AG09309 (cell line): Measurements from ENCODE around the gene CDKL4.

Experiments
- DNase-seq: peaks from one replicate; pipeline ENCODE4 v3.0.0-alpha.2; 2010; ENCODE audit warnings: low read depth
- H3K4me3 ChIP-seq: 2 replicates; pipeline ENCODE4 v1.5.1; 2011; ENCODE audit warnings: mild to moderate bottlenecking, low read depth, low read length, moderate library complexity; ENCODE audit not compliant: control insufficient read depth
- TF ChIP-seq, protein P1 (sequence below): IDR thresholded peaks from 2 replicates; pipeline ENCODE4 v1.5.1; 2011; ENCODE audit warnings: mild to moderate bottlenecking, low read depth, low read length, inconsistent platforms; ENCODE audit not compliant: insufficient read depth, control insufficient read depth; ENCODE audit errors: missing control alignments

CDKL4 gene

DNA sequence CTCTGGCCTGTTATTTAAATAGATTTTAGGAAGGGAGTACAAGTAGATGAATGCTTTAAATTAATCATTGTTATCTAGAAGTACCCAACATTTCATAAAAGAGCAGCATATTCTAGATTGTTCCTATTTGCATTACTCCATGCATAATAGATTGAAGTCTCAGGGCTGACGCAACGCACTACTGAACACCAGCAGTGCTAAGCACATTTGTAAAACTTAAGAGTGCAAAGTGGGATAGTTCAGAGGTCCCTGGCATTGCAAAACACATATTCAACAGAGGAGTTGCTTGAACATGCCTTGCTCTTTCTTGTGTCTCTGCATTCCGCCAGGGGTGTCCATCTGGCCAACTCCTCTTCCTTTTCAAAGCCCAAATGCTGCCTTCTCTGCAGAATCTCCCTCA lies 22.3 kb downstream of the CDKL4 start:
- no peak for DNase-seq

DNA sequence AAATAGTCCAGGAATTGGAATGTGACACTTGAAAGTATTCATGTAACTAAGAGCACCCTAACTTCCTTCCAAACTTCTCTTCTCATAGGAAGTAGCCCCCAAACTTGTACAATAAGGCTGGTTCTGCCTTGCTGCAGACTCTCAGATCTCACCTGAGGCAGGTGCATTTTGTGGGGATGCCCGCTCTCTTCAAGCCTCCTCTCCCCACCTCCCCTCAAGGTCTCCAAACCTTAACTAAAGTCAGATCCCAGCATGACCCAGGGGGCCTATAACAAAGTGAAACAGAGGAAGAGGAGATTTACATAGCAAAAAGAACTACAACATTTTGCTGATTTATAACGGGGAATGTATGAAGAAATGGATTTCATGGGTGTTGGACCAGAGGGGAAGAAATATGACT lies 23.6 kb downstream of the CDKL4 start:
- TF ChIP-seq, protein P1, sequence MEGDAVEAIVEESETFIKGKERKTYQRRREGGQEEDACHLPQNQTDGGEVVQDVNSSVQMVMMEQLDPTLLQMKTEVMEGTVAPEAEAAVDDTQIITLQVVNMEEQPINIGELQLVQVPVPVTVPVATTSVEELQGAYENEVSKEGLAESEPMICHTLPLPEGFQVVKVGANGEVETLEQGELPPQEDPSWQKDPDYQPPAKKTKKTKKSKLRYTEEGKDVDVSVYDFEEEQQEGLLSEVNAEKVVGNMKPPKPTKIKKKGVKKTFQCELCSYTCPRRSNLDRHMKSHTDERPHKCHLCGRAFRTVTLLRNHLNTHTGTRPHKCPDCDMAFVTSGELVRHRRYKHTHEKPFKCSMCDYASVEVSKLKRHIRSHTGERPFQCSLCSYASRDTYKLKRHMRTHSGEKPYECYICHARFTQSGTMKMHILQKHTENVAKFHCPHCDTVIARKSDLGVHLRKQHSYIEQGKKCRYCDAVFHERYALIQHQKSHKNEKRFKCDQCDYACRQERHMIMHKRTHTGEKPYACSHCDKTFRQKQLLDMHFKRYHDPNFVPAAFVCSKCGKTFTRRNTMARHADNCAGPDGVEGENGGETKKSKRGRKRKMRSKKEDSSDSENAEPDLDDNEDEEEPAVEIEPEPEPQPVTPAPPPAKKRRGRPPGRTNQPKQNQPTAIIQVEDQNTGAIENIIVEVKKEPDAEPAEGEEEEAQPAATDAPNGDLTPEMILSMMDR: no peak
- no peak for DNase-seq
- no peak overlapping the region for H3K4me3 ChIP-seq

More for the DNA sequence above, 22.3 kb downstream of the CDKL4 start:
- H3K4me3 ChIP-seq: no peak overlapping the region
- TF ChIP-seq, protein P1: no peak

DNA sequence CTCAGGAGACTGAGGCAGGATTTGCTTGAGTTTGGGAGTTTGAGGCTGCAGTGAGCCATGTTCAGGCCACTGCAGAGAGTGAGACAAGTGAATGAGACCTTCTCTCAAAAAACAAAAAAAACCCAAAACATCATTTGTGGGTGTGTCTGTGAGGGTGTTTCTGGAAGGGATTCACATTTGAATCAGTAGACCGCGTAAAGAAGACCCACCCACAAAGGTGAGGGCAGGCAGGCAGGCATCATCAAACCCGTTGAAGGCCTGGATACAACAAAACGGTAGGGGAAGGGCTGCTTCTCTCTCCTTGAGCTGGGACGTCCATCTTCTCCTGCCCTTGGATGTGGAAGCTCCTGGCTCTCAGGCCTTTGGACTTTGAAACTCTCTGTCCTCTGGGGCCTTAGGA lies 25.4 kb downstream of the CDKL4 start:
- TF ChIP-seq, protein P1: no peak
- no peak for DNase-seq
- no peak overlapping the region for H3K4me3 ChIP-seq

DNA sequence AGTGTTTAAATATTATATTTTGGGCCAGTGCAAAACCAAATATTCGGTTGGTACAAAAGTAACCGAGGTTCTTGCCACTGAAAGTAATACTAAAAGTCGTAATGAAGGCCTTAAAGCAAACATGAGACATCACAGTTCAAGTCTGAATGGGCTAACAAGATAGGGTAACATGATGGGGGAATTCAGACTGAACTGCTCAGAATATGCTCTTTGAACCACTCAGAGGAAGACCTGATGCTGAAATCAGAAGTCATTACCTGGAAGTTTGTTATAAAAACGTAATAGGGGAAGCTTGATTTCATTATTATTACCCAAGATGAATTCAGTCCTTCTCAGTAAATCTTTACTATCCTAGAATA lies 26.6 kb downstream of the CDKL4 start:
- H3K4me3 ChIP-seq: no peak overlapping the region
- TF ChIP-seq, protein P1: no peak
- DNase-seq: no peak

DNA sequence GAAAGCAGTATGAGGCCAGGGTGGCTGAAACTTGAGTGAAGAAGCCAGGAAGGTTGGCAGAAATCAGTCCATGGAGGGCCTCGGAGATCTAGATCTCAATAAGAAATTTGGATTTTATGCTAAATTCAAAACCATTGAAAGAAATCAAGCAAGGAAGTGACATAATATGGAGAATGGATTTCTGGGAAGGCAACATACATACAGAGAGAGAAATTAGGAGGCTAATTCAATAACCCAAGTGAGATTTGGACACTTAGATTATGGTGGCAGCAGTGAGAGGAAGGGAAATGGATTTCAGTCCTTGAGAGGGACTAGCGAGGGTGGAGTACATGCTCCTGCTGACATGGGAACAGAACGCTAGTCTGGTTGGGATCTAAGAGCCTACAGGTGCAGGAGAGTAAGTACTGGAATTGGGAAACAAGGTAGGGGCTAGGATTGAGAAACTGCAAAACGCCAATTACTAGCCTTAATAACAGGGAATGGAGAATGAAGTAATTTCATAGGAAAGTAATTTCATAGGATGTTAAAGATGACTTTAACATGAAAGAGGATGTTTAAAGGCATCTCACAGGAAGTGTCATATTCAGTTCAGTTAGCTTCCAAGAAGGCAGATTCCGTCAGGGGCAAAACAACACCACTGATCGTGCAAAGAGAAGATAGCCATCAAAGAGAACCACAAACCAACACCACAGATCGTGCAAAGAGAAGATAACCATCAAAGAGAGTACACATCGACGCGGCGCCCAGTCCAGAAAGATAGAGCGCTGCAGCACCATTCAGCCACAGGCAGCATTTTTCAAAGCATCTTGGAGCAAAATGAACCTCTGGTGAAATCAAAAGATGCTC lies 27.2 kb downstream of the CDKL4 start:
- no peak for DNase-seq
- no peak overlapping the region for H3K4me3 ChIP-seq

DNA sequence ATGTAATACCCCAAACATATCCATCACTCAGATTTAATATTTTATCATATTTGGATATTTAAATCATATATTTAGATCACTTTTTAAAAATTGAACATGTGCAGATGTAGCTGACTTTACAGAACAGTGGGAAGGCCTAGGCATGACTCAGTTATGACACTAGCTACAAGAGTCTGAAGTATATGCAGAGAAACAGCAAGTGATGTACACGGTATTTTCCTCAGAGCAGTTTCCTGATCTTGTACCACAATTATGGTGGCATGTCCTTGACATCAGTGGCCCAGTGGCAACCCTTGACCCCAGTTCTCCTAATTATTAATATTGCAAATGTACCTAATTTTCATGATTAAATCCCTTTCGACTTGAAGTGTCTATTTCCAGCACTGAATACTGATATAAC lies 28.2 kb downstream of the CDKL4 start:
- DNase-seq: no peak
- TF ChIP-seq, protein P1: no peak
- no peak overlapping the region for H3K4me3 ChIP-seq

More for the DNA sequence above, 27.2 kb downstream of the CDKL4 start:
- TF ChIP-seq, protein P1: no peak
